Natural killer cell (primary cell): Measurements from ENCODE around the gene CES3. TPM values are rescaled to one million over a fixed set of nuclear protein-coding genes. Genes with fewer than 3 reads are reported as not detected.
A peak's percentile ranks its signal among the peaks of the same experiment; 100 is the strongest.

ENCODE experiments used
- ATAC-seq, 3 donors: fragments of 150-1000 bp in 2 of 3; fragments of 200-7000 bp in 1 of 3; cut with Tn5 transposase; 1 replicate in 1 of 3; 2 replicates in 2 of 3; pipeline ENCODE4 v1.10.0; 2021; ENCODE audit warnings: mild to moderate bottlenecking in 2 of 3, moderate library complexity in 2 of 3
- DNase-seq, 2 donors: peaks; one replicate each; pipeline versions ENCODE4 v3.0.0 to v3.0.0-alpha.2; 2013 to 2021; ENCODE audit warnings: mixed read lengths in 1 of 2
- H3K27ac ChIP-seq: one replicate; pipeline ENCODE4 v1.5.1; 2013; ENCODE audit warnings: mild to moderate bottlenecking, low read length
- H3K27me3 ChIP-seq: one replicate; pipeline ENCODE4 v1.6.1; 2013; ENCODE audit warnings: low read length; ENCODE audit not compliant: control insufficient read depth, insufficient read depth
- H3K36me3 ChIP-seq: one replicate; pipeline ENCODE4 v1.6.1; 2013; ENCODE audit warnings: low read length; ENCODE audit not compliant: control insufficient read depth, insufficient read depth
- H3K4me1 ChIP-seq: one replicate; pipeline ENCODE4 v1.6.1; 2013; ENCODE audit warnings: low read length; ENCODE audit not compliant: control insufficient read depth, insufficient read depth
- H3K4me3 ChIP-seq: one replicate; pipeline ENCODE4 v1.5.1; 2013; ENCODE audit warnings: low read length
- H3K9me3 ChIP-seq: one replicate; pipeline ENCODE4 v1.6.1; 2013; ENCODE audit warnings: low read length; ENCODE audit not compliant: control insufficient read depth, insufficient read depth
- H3K27ac Mint-ChIP-seq, 2 donors: one replicate each; pipeline ENCODE4 v1.8.0; 2022; ENCODE audit warnings: mild to moderate bottlenecking in 2 of 2, mixed read lengths in 2 of 2, moderate library complexity in 1 of 2
- H3K27me3 Mint-ChIP-seq, 2 donors: one replicate each; pipeline ENCODE4 v1.8.0; 2022; ENCODE audit warnings: low read depth in 2 of 2, mixed read lengths in 2 of 2
- H3K36me3 Mint-ChIP-seq: one replicate; pipeline ENCODE4 v1.8.0; 2022; ENCODE audit warnings: mixed read lengths
- H3K4me1 Mint-ChIP-seq, 2 donors: one replicate each; pipeline ENCODE4 v1.8.0; 2022; ENCODE audit warnings: mixed read lengths in 2 of 2
- H3K4me3 Mint-ChIP-seq: one replicate; pipeline ENCODE4 v1.8.0; 2022; ENCODE audit warnings: mild to moderate bottlenecking, moderate library complexity, mixed read lengths
- H3K9me3 Mint-ChIP-seq, 2 donors: one replicate each; pipeline ENCODE4 v1.8.0; 2022; ENCODE audit warnings: mixed read lengths in 2 of 2
- CTCF ChIP-seq: fragments of 200-600 bp; IDR thresholded peaks from one replicate; pipeline ENCODE4 v1.8.0; 2022; ENCODE audit warnings: antibody characterized with exemption
- WGBS: methylation state at CpG from one replicate; pipeline ENCODE4 v1.1.7; 2013; ENCODE audit warnings: missing lambda C conversion rate; ENCODE audit not compliant: insufficient coverage; 5-methylcytosine and 5-hydroxymethylcytosine counted together
- intact Hi-C: fragments of 100-400 bp; cut with micrococcal nuclease; formaldehyde crosslinking; loops from one replicate; pipeline ENCODE4 v1.14.2; 2022
- total RNA-seq, 4 donors: library from RNA; stranded (reverse); fragments of 120-200 nt in 1 of 4; gene quantifications; one replicate each; pipeline versions ENCODE4 v1.2.3 to v1.2.4, GENCODE V29; 2013 to 2022

Gene CES3
- total RNA-seq, 3 donors from 2014 or later (not counting 1 experiment from before 2014, with no cell fraction given): 0.19 to 0.95 (median 0.27) TPM

- H3K4me1 ChIP-seq: peaks cover 13% of the 10 kb centered on the region
- 14% methylated on average over 21 of the region's 21 CpGs for WGBS
- H3K4me3 Mint-ChIP-seq: peak overlapping the region; percentile 42
- H3K4me3 ChIP-seq: peak overlapping the region; percentile 15
- no peak for TF ChIP-seq CTCF
- no peak overlapping the region for H3K27ac Mint-ChIP-seq
- intact Hi-C loops: loop anchor here (10.0 kb wide), 1 partner anchor 91 kb away; the partner anchor contains the start of gene PHAF1
- H3K27me3 Mint-ChIP-seq: peaks cover 0 to 17% of the 10 kb centered on the region in 2 donors
- DNase-seq (no peak), ATAC-seq (no peak)
- peaks cover 0 to 3% of the 10 kb centered on the region in 2 donors for H3K4me1 Mint-ChIP-seq
- H3K9me3 Mint-ChIP-seq: no peaks in the 10 kb centered on the region
- H3K27me3 ChIP-seq: peaks cover 13% of the 10 kb centered on the region
- H3K36me3 Mint-ChIP-seq: no peaks in the 10 kb centered on the region
- no peak overlapping the region for H3K27ac ChIP-seq
- H3K36me3 ChIP-seq: no peaks in the 10 kb centered on the region
- H3K9me3 ChIP-seq: no peaks in the 10 kb centered on the region
Observed at GRCh38 chr16:67013233-67013822, 52.3 kb downstream of the CES3 start.

- Histone ChIP-seq H3K4me3 (peak overlapping the region; percentile 23), H3K36me3 (no peaks in the 10 kb centered on the region), H3K27ac (no peak overlapping the region), H3K27me3 (peaks cover 13% of the 10 kb centered on the region), H3K4me1 (peaks cover 13% of the 10 kb centered on the region), H3K9me3 (no peaks in the 10 kb centered on the region)
- Mint-ChIP-seq H3K9me3 (no peaks in the 10 kb centered on the region), H3K36me3 (no peaks in the 10 kb centered on the region), H3K4me1 (peaks cover 0 to 3% of the 10 kb centered on the region in 2 donors), H3K4me3 (peak overlapping the region; percentile 82), H3K27ac (no peak overlapping the region), H3K27me3 (peaks cover 0 to 17% of the 10 kb centered on the region in 2 donors)
- peak; percentile 23 for TF ChIP-seq CTCF
- DNase-seq (peak; percentile 47 to 78), ATAC-seq (peak; percentile 60 to 73 (median 72))
- intact Hi-C loops: loop anchor here (10.0 kb wide), 1 partner anchor 91 kb away; the partner anchor contains the start of gene PHAF1
- 1% methylated on average over 70 of the region's 70 CpGs for WGBS
Observed at GRCh38 chr16:67013823-67014633, 53.0 kb downstream of the CES3 start.

- no peak overlapping the region for H3K4me3 ChIP-seq
- TF ChIP-seq CTCF: no peak
- intact Hi-C loops: loop anchor here (10.0 kb wide), 1 partner anchor 90 kb away; the partner anchor contains the start of gene PHAF1
Observed at GRCh38 chr16:67014634-67015312, 53.7 kb downstream of the CES3 start.

More at GRCh38 chr16:67014634-67015312, 53.7 kb downstream of the CES3 start:
- H3K27ac ChIP-seq: no peak overlapping the region
- H3K9me3 ChIP-seq: no peaks in the 10 kb centered on the region
- H3K36me3 Mint-ChIP-seq: no peaks in the 10 kb centered on the region
- H3K36me3 ChIP-seq: no peaks in the 10 kb centered on the region
- no peak for DNase-seq
- peaks cover 13% of the 10 kb centered on the region for H3K27me3 ChIP-seq
- H3K9me3 Mint-ChIP-seq: no peaks in the 10 kb centered on the region
- no peak overlapping the region for H3K27ac Mint-ChIP-seq
- H3K4me3 Mint-ChIP-seq: peak overlapping the region; percentile 82
- WGBS: 69% methylated on average over 4 of the region's 6 CpGs
- H3K4me1 ChIP-seq: peaks cover 13% of the 10 kb centered on the region
- peaks cover 0 to 17% of the 10 kb centered on the region in 2 donors for H3K27me3 Mint-ChIP-seq
- H3K4me1 Mint-ChIP-seq: peaks cover 0 to 3% of the 10 kb centered on the region in 2 donors
- no peak for ATAC-seq
